GM12875 (cell line): ENCODE measurements around the gene TMCC3.

Experiments used
- H3K4me3 ChIP-seq: one replicate; pipeline ENCODE4 v1.5.1; 2011; ENCODE audit warnings: low read depth, low read length, control low read depth
- CTCF ChIP-seq: IDR thresholded peaks from 2 replicates; pipeline ENCODE4 v1.5.1; 2011; ENCODE audit warnings: low read depth, mild to moderate bottlenecking, control low read depth, inconsistent platforms, low read length, moderate library complexity, borderline replicate concordance; ENCODE audit not compliant: insufficient read depth

Gene TMCC3

GRCh38 chr12:94644141-94644979 lies 6.0 kb downstream of the TMCC3 start:
- H3K4me3 ChIP-seq = peak overlapping the region; percentile 15

GRCh38 chr12:94643606-94644005 lies 6.8 kb downstream of the TMCC3 start:
- no peak overlapping the region for H3K4me3 ChIP-seq
- no peak for TF ChIP-seq CTCF

More at GRCh38 chr12:94644141-94644979, 6.0 kb downstream of the TMCC3 start:
- TF ChIP-seq CTCF = no peak

GRCh38 chr12:94641283-94641682 lies 9.1 kb downstream of the TMCC3 start:
- no peak for TF ChIP-seq CTCF
- H3K4me3 ChIP-seq = no peak overlapping the region

GRCh38 chr12:94640134-94640928 lies 10.0 kb downstream of the TMCC3 start:
- TF ChIP-seq CTCF = no peak
- no peak overlapping the region for H3K4me3 ChIP-seq

- H3K4me3 ChIP-seq = no peak overlapping the region
- TF ChIP-seq CTCF = no peak
These were observed 11.8 kb downstream of the TMCC3 start for GRCh38 chr12:94638521-94638920.

GRCh38 chr12:94637390-94638113 lies 12.8 kb downstream of the TMCC3 start:
- H3K4me3 ChIP-seq = no peak overlapping the region
- no peak for TF ChIP-seq CTCF
